ENCODE results near the gene MRGPRF.
A peak's percentile ranks its signal among the peaks of the same experiment; 100 is the strongest.
"Not testable (repeated sequence)": the region's sequence is repeated elsewhere in the genome, so short reads cannot be mapped to it uniquely, and the experiment has no call there.

MRGPRF gene

DNA sequence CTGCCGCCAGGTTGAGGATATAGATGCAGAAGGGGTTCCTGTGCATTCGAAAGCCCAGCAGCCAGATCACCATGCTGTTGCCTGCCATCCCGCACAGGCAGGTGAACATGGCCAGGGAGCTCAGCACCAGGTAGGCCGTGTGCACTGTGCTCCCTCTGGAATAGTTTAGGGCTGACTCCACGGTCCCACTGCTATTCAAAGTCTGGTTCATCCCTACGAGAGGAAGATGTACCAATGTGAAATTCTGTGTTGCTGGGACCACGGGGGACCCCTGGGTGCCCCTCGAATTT lies 32.3 kb downstream of the MRGPRF start, which contains the start of gene MRGPRD:
TSS of gene MRGPRD (minus strand) at position 211 of the 290 bp plus-strand sequence. CDS start at position 211, 0 bp downstream.
- no peak for DNase-seq

DNA sequence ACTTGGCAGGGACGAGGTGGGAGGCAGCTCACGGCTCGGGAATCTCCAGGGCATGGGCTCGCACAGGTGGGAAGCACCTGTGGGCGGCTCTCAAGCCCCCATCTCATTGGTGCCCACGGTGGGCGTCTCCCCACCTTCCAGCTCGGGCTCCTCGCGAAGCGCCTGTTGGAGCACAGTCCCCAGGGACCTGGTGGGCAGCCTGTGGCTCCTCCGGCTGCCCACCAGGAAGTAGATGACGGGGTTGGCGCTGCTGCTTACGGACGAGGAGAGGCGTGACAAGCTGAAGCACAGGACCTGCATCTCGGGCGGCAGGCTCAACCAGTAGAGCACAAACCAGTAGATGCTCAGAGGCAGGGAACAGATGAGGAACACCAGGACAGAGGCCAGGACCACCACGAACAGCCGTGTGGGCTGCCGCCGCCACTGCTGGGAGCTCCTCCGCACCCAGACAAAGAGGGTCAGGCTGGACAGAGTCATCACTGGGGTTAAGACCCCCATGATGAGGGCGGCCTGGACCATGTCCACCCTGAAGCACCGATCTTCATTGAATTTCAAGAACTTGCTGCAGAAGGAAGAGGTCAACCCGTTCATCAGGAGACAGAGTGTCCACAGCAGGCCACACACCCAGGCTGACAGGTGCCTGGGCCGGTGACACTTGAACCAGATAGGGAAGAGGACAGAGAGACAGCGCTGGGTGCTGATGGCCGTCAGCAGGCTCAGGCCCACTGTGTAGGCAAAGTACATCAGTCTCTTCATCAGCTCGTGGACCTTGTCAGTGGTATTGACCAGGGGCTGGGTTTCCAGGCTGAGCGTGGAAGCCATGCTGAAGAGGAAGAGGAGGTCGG lies 32.9 kb downstream of the MRGPRF start:
- DNase-seq, result no peak

DNA sequence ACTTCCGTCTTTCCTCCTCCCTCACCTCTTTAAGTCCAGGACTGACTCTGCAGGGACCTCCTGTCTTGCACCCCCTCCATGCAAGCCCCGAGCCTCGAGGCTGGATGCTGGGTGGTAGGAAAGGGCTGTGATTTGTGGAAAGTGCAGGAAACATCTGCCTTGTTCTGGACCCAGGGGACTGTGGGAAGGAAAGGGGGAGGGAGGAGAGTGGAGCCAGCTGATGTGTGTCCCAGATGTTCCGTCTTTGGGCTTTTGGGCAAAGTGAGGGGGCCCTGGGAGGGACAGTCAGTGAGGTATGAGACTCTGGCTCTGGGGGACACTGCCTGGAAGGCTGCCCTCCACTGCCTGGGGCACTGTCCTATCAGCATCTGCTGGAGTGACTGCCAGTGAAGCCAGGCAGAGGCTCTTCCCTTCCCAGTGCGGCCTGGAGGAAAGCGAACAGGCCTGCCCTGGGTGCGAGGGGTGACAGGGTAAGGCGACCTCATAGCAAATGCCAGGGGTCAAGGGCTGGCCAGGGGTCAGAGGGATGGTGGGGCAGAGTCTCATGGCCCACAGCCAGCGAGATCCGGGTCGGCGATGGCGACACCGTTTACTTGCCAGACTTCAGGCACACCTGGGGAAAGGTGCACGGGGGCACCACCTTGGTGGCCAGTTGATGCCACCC lies 34.0 kb downstream of the MRGPRF start:
- no peak for DNase-seq

DNA sequence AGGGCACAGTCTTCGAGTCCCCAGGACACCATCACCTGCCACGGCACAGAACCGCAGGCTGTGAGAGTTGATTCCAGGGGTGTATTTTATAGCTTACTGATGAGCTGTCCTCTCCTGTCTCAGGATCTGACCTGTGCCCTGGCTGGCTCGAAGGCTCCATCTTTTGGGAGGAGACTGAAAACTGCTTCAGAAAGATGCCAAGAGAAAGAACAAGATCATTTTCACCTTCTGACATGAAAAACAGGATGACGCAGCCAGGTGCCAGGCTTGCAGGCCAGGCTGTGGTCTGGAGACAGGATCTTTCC lies 34.5 kb downstream of the MRGPRF start:
- DNase-seq, result no peak

DNA sequence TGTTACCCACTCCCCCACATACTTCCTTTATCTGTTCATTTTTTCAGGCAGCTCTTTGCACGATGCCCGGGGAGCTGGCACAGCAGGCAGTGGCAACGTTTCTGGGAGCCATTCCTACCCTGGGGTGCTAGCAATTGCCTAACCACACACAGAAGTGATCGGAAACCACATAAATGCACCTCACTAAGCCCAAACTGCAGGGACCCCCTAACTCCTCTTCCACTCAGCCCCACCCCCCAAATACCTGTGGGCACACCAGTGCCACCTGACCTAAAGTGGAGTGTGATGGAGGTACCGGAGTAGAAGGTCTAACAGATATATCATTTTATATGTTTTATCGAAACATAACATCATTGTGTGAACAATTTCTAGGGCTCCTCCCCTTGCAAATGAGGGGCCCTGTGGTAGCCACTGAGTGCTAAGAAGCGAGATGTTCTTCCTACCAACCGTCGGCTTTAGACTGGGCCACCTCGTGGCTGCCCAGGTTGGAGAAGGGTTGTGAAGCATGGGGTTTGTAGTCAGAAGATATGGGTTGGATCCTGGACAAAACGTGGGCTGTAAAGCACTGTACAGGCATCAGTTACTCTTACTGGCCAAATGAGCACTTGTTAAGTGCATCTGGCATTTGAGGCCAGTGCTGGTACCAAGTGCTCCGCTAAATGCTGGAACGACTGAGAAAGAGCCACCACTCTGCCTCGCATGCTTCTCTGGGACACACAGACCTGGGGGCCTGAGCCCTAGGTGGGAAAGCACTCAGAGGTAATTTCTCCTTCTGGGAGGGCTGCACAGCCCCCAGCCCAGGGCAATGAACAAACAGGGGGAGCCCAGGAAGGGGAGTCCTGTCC lies 35.0 kb downstream of the MRGPRF start:
- no peak for DNase-seq

DNA sequence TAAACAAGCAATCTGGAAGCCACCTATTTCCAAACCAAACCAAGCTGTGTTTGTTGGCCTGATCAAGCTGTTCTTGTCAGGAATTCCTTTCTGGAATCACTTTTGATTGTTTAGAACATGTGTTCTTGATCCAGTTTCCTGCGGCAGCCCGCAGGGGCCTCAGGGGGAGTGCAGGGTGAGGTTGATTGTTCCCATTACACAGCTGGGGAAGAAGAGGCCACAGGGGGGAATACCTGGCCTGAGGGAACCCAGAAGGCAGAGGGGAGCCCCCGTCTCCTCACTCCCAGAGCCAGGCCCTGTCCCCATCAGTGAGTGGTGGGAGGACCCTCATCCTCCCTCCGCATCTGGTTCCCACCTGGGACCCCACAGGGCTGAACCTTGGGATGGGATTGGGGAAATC lies 36.5 kb downstream of the MRGPRF start:
- no peak for DNase-seq

DNA sequence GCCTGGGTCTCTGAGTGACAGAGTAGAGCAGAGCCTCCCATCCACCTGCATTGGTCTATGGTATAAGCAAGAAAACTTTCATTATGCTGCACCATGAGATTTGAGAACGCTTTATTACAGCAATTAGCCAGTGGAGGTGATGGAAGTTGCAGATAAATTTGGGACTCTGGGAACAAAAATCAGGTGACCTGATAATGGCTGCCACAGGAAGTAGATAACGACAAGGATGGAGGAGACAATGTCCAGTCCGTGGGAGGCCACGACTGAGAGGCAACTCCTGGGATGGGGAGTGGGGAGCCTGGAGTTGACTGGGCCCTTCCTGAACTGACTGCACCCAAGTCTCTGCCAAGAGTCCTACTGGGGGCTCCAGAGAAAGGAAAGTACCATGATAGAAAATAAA lies 37.0 kb downstream of the MRGPRF start:
- DNase-seq, result no peak

DNA sequence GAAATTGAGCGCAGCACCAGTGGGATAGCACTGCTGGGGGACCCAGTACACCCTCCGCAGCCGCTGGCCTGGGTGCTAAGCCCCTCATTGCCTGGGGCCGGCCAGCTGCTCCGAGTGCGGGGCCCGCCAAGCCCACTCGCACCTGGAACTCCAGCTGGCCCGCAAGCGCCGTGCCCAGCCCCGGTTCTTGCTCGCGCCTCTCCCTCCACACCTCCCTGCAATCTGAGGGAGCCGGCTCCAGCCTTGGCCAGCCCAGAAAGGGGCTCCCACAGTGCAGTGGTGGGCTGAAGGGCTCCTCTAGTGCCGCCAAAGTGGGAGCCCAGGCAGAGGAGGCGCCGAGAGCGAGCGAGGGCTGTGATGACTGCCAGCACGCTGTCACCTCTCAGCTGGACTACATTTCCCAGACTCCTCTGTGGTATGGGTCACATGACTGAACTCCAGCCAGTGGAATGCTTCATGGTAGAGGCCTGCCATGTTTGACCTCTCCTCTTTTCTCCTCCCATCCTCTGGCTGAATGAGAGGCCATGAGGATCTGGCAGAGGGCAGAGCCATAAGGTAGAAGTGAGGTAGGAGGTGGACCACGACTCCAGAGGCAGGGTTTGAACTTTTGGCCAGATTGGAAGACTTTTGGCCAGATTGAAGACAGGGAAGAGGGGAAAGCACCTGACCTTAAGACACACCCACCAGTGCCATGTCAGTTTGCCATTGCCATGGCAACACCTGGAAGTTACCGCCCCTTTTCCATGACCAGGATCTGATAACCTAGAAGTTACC lies 38.4 kb downstream of the MRGPRF start:
- DNase-seq, result peak; percentile 50

DNA sequence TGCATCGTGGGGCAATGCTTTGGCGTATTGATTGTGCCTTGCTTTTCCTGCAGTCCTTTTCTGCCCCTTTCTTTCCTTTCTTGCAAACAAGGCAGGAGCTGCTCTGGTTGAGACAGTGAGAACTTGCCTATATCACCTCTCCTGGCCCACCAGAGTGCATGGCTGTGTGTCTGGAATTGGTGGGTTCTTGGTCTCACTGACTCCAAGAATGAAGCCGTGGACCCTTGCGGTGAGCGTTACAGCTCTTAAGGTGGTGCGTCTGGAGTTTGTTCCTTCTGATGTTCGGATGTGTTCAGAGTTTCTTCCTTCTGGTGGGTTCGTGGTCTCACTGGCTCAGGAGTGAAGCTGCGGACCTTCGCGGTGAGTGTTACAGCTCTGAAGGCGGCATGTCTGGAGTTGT lies 39.3 kb downstream of the MRGPRF start:
- DNase-seq, result not testable (repeated sequence)

DNA sequence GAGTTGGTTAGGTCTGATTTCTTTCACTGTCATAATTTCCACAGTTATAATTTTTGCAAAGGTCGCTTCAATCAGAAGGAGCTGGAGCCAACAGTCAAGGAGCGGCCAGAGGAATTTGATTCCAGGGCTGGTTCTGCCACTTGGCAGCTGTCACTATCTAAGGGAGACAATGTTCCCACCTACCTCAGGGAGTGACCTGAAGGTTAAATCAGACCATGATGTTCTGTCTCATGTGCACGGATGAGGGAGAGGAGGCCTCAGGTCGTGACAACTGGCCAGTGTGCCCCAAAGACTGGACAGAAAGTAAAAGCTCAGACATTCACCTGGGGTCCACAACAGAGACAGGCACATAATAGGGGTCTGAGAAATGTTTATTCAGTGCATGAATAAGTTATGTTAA lies 39.8 kb downstream of the MRGPRF start:
- no peak for DNase-seq

DNA sequence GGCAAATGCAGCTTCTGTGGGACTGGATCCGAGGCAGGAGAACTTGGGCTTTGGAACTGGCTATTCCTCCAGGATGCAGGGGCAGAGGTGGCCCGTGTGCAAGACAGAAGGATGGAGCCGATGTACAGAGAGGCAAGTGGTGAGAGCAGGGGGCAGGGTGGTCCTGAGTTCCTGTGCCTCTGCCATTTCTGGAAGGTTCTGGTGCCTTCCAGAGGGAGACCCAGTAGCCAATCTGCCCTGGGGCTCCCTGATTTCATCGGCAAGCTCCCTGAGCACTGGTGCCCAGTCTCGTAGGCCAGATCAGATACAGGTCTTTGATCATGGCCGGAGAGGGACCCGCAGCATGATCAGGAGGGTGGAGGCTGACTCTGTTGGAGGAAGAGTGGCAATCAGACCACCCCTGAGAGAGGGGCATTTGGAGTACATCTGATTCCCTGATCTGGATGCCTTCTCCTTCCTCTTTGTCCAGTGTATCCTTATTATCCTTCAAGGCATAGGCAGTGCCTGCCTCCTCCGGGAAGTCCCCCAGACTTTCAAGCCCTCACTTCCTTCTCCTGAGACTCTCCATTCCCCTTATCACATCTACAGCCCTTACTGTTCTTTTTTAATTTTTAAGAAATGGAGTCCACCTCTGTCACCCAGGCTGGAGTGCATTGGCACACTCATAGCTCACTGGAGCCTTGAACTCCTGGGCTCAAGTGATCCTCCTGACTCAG lies 42.0 kb downstream of the MRGPRF start:
- no peak for DNase-seq

DNA sequence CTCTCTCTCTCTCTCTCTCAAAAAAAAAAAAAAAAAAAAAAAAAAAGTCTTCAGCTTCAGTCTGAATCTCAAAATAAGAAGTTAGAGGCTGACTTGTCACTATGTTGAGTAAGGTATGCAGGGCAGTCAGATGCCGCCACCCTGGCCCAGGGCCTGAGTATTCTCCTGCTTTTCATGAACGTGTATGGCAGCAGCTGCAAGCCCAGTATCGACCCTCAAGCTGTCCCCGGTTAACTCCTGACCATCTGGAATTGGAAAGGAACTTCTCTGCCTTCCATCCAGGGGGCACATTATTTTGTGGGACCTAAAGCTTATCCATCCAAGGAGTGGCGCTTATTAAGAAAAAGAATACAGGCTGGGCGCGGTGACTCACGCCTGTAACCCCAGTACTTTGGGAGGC lies 43.7 kb downstream of the MRGPRF start:
- no peak for DNase-seq

DNA sequence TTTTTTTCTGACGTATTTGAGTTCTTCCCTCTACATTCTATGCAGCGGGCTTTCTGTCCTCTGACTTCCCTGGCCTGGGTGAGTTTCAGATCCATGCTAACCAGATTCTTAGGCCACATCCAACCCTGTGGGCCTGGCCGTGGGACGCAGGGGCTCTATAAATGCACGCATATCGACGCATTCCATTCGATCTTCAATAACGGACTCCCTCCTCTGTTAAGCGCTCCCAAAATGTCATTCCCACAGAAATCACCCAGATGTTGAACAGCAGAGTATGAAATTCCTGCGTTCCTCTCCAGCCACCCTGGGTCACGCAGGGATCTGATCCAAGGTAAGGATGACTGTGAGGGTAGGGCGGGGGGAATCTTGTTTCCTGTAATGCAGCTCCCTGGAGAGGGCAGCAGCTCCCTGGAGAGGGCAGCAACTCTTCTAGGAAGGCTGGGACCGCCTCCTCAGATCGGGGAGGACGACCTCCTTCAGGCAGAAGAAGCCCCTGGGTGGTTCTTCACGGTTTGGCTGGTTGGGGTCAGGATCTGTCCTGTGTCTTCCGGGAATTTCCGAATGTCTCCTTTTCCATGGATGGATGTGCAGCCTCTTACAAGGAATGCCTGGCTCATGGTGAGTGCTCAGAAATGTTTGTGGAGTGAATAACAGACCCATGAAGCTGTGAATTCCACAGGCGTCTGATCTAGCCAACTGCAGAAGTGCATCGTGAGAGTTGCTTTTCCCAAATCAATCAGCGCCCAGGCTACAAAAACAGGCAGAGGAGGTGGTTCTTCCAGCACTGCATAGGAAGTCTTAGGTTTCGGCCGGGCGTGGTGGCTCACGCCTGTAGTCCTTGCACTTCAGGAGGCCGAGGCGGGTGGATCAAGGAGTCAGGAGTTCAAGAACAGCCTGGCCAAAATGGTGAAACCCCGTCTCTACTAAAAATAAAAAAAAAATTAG lies 44.5 kb downstream of the MRGPRF start:
- DNase-seq, result no peak

DNA sequence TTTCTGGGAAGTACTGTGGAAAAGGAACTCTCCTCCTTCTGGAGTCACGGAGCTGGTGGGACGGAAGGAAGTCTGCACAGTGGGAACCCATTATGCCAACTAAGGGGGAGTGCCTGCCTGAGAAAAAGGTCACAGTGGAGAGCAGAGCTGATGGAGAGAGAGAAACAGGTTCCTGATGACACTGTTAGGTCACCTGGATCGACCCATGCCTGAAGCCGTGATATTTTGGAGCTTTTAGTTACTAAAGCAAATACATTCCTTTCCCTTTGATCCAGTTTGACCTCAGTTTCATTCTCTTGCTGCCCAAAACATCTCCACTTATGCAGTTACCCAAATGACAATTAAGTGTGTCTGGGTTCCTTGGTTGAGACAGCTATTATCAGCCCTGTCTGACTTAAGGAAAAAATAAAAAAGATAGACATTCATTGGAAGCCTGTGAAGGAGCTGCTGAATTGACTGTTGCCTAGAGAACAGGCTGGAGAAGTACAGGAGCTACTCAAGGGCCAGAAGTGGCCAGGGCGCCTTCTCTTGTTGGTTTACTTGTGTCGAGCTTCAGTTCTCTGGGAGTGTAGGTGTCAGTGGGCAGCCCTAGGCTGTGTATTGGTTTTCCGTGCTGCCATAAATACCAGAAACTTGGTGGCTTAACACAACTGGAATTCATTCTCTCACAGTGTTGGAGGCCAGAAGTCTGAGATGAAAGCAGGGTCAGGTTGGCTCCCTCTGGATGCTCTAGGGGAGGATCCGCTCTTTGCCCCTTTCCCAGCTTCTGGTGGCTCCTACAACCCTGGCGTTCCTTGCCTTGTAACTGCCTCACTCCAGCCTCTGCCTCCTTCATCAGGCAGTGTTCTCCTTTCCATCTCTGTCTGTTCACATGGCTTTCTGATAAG lies 45.9 kb downstream of the MRGPRF start:
- DNase-seq, result no peak

DNA sequence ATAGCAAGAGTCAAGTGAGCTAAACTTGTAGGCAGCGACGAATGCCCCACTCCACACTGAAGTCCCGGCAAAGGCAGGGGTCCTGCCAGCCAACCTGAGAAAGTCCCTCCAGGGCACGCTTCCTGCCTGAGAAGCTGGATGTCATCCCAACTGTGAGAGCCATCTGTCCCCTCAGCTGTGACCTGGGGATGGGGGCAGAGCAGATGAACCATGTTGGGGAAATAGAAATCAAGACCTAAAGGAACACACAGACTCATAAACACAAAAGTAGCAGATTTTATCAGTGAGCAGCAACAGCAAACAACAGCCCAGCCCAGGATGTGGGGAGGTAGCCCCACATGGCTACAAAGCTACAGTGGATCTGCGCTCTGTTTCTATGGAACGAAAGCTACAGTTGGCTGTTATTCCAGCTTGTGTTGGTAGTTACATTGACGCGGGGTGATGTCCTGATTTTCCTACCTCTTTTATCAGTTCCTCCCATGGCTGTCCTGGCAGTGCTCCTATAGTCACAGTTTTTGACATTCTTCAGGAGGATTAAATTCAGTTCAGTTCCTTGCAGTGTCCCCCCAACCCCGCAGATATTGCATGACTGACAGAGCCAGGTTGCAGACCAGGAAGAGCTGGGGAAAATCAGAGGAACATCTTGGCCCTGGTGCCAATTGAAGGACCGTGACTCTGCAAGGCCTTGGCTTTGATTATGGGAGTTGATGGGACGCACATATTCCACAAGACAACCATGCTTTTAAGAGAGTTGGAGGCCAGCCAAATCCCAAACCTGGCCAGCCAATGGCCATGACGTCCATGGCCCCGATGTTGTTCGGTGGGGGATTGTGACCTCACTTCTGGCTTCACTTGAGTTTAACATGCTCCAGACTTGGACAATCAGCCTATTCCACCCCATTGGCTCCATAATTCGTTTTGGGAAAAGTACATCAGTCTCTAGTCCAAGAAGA lies 46.9 kb downstream of the MRGPRF start:
- no peak for DNase-seq

DNA sequence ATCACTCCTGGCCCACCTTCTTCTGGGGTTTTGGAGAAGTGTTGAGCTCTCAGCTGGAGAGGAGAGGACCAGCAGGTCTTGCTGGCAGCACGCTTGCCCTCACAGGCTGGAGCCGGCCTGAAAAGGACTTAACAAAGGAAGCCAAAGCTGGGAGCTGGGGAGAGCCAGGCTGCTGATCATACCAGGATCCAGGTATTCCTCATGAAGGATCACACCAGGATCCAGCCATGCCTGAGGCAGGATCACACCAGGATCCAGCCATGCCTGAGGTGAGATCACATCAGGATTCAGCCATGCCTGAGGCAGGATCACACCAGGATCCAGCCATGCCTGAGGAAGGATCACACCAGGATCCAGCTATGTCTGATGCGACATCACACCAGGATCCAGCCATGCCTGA lies 49.3 kb downstream of the MRGPRF start:
- DNase-seq, result no peak

DNA sequence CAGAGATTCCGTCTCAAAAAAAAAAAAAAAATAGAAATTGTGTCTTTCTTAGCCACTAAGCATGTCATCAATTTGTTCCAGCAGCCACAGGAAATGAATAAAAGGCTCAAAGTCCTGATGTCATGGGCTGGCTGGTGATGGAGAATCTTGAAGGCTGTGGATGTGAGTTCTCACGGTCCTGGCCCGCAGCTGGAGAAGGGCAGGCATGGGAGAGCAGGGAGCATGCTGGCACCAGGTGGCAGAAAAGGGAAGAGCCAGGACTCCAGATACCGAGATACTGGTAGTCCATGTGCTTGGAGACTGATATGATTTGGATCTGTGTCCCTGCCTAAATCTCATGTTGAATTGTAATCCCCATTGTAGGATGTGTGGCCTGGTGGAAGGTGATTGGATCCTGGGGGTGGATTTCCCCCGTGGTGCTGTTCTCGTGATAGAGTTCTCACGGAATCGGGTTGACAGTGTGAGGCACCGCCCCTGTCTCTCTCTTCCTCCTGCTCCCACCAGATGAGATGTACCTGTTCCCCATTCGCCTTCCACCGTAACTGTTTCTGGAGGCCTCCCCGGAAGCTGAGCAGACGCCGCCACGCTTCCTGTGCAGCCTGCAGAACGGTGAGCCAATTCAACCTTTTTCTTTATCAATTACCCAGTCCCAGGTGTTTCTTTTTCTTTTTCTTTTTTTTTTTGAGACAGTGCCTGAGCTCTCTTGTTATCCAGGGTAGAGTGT lies 50.4 kb downstream of the MRGPRF start:
- DNase-seq, result no peak

DNA sequence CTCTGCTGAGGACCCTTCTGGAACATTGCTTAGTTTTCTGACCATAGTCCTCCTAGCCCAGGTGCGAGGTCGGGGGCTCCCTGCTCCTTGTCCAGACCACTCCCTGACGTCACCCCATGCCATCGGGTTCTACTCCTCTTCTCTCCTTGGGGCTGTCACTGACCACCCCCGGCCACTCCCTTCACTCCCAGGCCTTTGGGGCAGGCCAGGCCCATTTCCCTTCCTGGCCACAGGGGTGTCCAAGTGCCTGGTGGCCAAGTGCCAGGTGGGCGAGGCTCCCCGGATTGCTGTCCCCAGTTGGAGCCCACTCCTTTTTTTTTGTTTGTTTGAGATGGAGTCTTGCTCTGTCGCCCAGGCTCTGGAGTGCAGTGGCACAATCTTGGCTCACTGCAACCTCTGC lies 51.8 kb downstream of the MRGPRF start:
- no peak for DNase-seq
